CD14-positive monocyte (primary cell): Measurements from ENCODE around the gene ITPR3. TPM values are rescaled to one million over a fixed set of nuclear protein-coding genes. Genes with fewer than 3 reads are reported as not detected.

ENCODE experiments used
- DNase-seq, 3 donors: peaks; one replicate each; pipeline ENCODE4 v3.0.0-alpha.2; 2011 to 2022
- H2AFZ ChIP-seq: 2 replicates; pipeline ENCODE4 v1.6.0; 2012; ENCODE audit warnings: mild to moderate bottlenecking, low read depth, low read length, inconsistent platforms; ENCODE audit not compliant: insufficient read depth, poor library complexity, severe bottlenecking
- H3K27ac ChIP-seq, 2 donors: 1 replicate in 1 of 2; 2 replicates in 1 of 2; pipeline ENCODE4 v1.5.1; 2012 to 2013; ENCODE audit warnings: low read length in 2 of 2, control low read depth in 1 of 2, inconsistent platforms in 1 of 2, low read depth in 1 of 2, mild to moderate bottlenecking in 1 of 2
- H3K27me3 ChIP-seq, 2 donors: one replicate each; pipeline versions ENCODE4 v1.6.0 to v1.6.1; 2011 to 2013; ENCODE audit warnings: low read length in 2 of 2; ENCODE audit not compliant: control insufficient read depth in 2 of 2, insufficient read depth in 2 of 2
- H3K36me3 ChIP-seq, 2 donors: replicated peaks in 1 of 2; 1 replicate in 1 of 2; 2 replicates in 1 of 2; pipeline versions ENCODE4 v1.5.1 to v1.6.1; 2012 to 2013; ENCODE audit warnings: low read length in 2 of 2, control low read depth in 1 of 2, inconsistent platforms in 1 of 2, mild to moderate bottlenecking in 1 of 2; ENCODE audit not compliant: insufficient read depth in 2 of 2, control insufficient read depth in 1 of 2
- H3K4me1 ChIP-seq, 2 donors: 1 replicate in 1 of 2; 2 replicates in 1 of 2; pipeline versions ENCODE4 v1.5.1 to v1.6.1; 2012 to 2013; ENCODE audit warnings: low read length in 2 of 2, control low read depth in 1 of 2, inconsistent platforms in 1 of 2, mild to moderate bottlenecking in 1 of 2, moderate library complexity in 1 of 2; ENCODE audit not compliant: insufficient read depth in 2 of 2, control insufficient read depth in 1 of 2
- H3K4me2 ChIP-seq: replicated peaks from 2 replicates; pipeline ENCODE3; 2012; ENCODE audit warnings: low read length, moderate library complexity, mild to moderate bottlenecking; ENCODE audit not compliant: poor library complexity, severe bottlenecking; ENCODE audit errors: extremely low read depth
- H3K4me3 ChIP-seq, 3 experiments: fragments of 200-600 bp in 1 of 3; sonication (generic) in 1 of 3; replicated peaks in 1 of 3; 1 replicate in 2 of 3; 2 replicates in 1 of 3; pipeline ENCODE4 v1.5.1; 2011 to 2013; ENCODE audit warnings: low read length in 3 of 3, mild to moderate bottlenecking in 3 of 3, control low read depth in 2 of 3, low read depth in 2 of 3, inconsistent platforms in 1 of 3, moderate library complexity in 1 of 3
- H3K79me2 ChIP-seq: 2 replicates; pipeline ENCODE4 v1.6.0; 2012; ENCODE audit warnings: mild to moderate bottlenecking, control low read depth, inconsistent platforms, low read length, moderate library complexity; ENCODE audit not compliant: insufficient read depth
- H3K9ac ChIP-seq: 2 replicates; pipeline ENCODE4 v1.6.0; 2017; ENCODE audit warnings: low read length, mild to moderate bottlenecking; ENCODE audit not compliant: insufficient read depth, poor library complexity, severe bottlenecking
- H3K9me3 ChIP-seq, 2 donors: replicated peaks in 1 of 2; 1 replicate in 1 of 2; 2 replicates in 1 of 2; pipeline versions ENCODE4 v1.5.1 to v1.6.1; 2012 to 2013; ENCODE audit warnings: low read length in 2 of 2, control low read depth in 1 of 2; ENCODE audit not compliant: control insufficient read depth in 1 of 2, insufficient read depth in 1 of 2
- H4K20me1 ChIP-seq: 2 replicates; pipeline ENCODE4 v1.6.0; 2012; ENCODE audit warnings: mild to moderate bottlenecking, low read length, control low read depth, moderate library complexity; ENCODE audit not compliant: insufficient read depth
- H3K27ac Mint-ChIP-seq, 7 donors: one replicate each; pipeline ENCODE4 v1.8.0; 2020; ENCODE audit warnings: mild to moderate bottlenecking in 7 of 7, mixed read lengths in 7 of 7, moderate library complexity in 6 of 7, inconsistent platforms in 2 of 7
- H3K27me3 Mint-ChIP-seq, 3 donors: one replicate each; pipeline ENCODE4 v1.8.0; 2021 to 2022; ENCODE audit warnings: low read depth in 3 of 3, mild to moderate bottlenecking in 3 of 3, mixed read lengths in 3 of 3, moderate library complexity in 3 of 3, inconsistent platforms in 1 of 3
- H3K36me3 Mint-ChIP-seq, 2 donors: one replicate each; pipeline ENCODE4 v1.8.0; 2020; ENCODE audit warnings: mixed read lengths in 2 of 2, inconsistent platforms in 1 of 2, mild to moderate bottlenecking in 1 of 2
- H3K4me1 Mint-ChIP-seq: one replicate; pipeline ENCODE4 v1.8.0; 2020; ENCODE audit warnings: mild to moderate bottlenecking, mixed read lengths
- H3K4me3 Mint-ChIP-seq, 2 donors: one replicate each; pipeline ENCODE4 v1.8.0; 2020; ENCODE audit warnings: mild to moderate bottlenecking in 2 of 2, mixed read lengths in 2 of 2, moderate library complexity in 1 of 2
- H3K9me3 Mint-ChIP-seq, 7 donors: one replicate each; pipeline ENCODE4 v1.8.0; 2020 to 2022; ENCODE audit warnings: mixed read lengths in 7 of 7, mild to moderate bottlenecking in 6 of 7, moderate library complexity in 6 of 7, inconsistent platforms in 2 of 7
- WGBS: methylation state at CpG from one replicate; pipeline ENCODE4 v1.1.5; 2013; ENCODE audit warnings: missing lambda C conversion rate; ENCODE audit not compliant: insufficient coverage; 5-methylcytosine and 5-hydroxymethylcytosine counted together
- intact Hi-C, 2 donors: fragments of 100-400 bp; cut with micrococcal nuclease; formaldehyde crosslinking; loops; one replicate each; pipeline versions ENCODE4 v1.15.0 to v1.15.1; 2023
- polyA plus RNA-seq, 3 donors: library from polyadenylated mRNA; depleted of rRNA in 1 of 3; unstranded in 2 of 3; stranded (reverse) in 1 of 3; fragments of 300-500 nt in 2 of 3; fragments of >200 nt in 1 of 3; fragmentation: Illumina TruSeq in 2 of 3; gene quantifications; 1 replicate in 2 of 3; 2 replicates in 1 of 3; pipeline ENCODE4 v1.2.3, GENCODE V29; 2012 to 2021
- TF ChIP-seq, protein P1 (sequence below): fragments of 200-600 bp; IDR thresholded peaks from one replicate; pipeline ENCODE4 v1.8.0; 2022; ENCODE audit warnings: antibody characterized with exemption, mild to moderate bottlenecking

The ITPR3 gene
- polyA plus RNA-seq, 3 donors, result 1.8 TPM; not detected in 2

GRCh38 chr6:33642897-33643296 is 21.8 kb downstream of the ITPR3 start:
- Histone ChIP-seq H3K79me2 (no peaks in the 10 kb centered on the region), H3K4me2 (no peak overlapping the region), H3K4me3 (no peak overlapping the region), H3K27ac (no peak overlapping the region), H3K9ac (no peak overlapping the region), H3K4me1 (no peaks in the 10 kb centered on the region), H3K27me3 (no peaks in the 10 kb centered on the region), H3K36me3 (no peaks in the 10 kb centered on the region), H4K20me1 (no peaks in the 10 kb centered on the region), H3K9me3 (no peaks in the 10 kb centered on the region), H2AFZ (no peak overlapping the region)
- 78% methylated on average over 2 of the region's 4 CpGs for WGBS
- no peaks in the 10 kb centered on the region for H3K9me3 Mint-ChIP-seq
- H3K36me3 Mint-ChIP-seq, result peaks cover 0 to 5% of the 10 kb centered on the region in 2 donors
- intact Hi-C loops, result no loop called here
- no peak overlapping the region for H3K4me3 Mint-ChIP-seq
- peaks cover 0 to 7% (median 2%) of the 10 kb centered on the region in 3 donors for H3K27me3 Mint-ChIP-seq
- peak overlapping the region in 1 of 7 donors; percentile 11 for H3K27ac Mint-ChIP-seq
- DNase-seq, result no peak
- H3K4me1 Mint-ChIP-seq, result no peaks in the 10 kb centered on the region
- TF ChIP-seq, protein P1, sequence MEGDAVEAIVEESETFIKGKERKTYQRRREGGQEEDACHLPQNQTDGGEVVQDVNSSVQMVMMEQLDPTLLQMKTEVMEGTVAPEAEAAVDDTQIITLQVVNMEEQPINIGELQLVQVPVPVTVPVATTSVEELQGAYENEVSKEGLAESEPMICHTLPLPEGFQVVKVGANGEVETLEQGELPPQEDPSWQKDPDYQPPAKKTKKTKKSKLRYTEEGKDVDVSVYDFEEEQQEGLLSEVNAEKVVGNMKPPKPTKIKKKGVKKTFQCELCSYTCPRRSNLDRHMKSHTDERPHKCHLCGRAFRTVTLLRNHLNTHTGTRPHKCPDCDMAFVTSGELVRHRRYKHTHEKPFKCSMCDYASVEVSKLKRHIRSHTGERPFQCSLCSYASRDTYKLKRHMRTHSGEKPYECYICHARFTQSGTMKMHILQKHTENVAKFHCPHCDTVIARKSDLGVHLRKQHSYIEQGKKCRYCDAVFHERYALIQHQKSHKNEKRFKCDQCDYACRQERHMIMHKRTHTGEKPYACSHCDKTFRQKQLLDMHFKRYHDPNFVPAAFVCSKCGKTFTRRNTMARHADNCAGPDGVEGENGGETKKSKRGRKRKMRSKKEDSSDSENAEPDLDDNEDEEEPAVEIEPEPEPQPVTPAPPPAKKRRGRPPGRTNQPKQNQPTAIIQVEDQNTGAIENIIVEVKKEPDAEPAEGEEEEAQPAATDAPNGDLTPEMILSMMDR, result no peak

GRCh38 chr6:33651403-33651802 is 30.3 kb downstream of the ITPR3 start:
- Mint-ChIP-seq H3K4me1 (peaks cover 12% of the 10 kb centered on the region), H3K27ac (no peak overlapping the region), H3K36me3 (peaks cover 0 to 3% of the 10 kb centered on the region in 2 donors), H3K9me3 (no peaks in the 10 kb centered on the region), H3K4me3 (no peak overlapping the region), H3K27me3 (peaks cover 2 to 7% (median 4%) of the 10 kb centered on the region in 3 donors)
- H3K9me3 ChIP-seq, result no peaks in the 10 kb centered on the region
- no peaks in the 10 kb centered on the region for H3K4me1 ChIP-seq
- H2AFZ ChIP-seq, result no peak overlapping the region
- H3K36me3 ChIP-seq, result no peaks in the 10 kb centered on the region
- no peaks in the 10 kb centered on the region for H3K79me2 ChIP-seq
- H3K27ac ChIP-seq, result no peak overlapping the region
- no peak overlapping the region for H3K9ac ChIP-seq
- TF ChIP-seq, protein P1, result no peak
- H3K4me2 ChIP-seq, result no peak overlapping the region
- no peaks in the 10 kb centered on the region for H4K20me1 ChIP-seq
- intact Hi-C loops, result no loop called here
- H3K27me3 ChIP-seq, result no peaks in the 10 kb centered on the region
- WGBS, result 100% methylated on average over 1 of the region's 4 CpGs
- no peak overlapping the region for H3K4me3 ChIP-seq
- no peak for DNase-seq
